ENCODE data around the gene SKP1.

- no peak for TF ChIP-seq CTCF (IDR thresholded peaks at IDR 0.05; ENCODE audit: borderline replicate concordance, extremely low read depth, low read length, poor library complexity, severe bottlenecking)
- TF ChIP-seq EZH2 (IDR thresholded peaks at IDR 0.05; ENCODE audit: borderline replicate concordance, low read depth, low read length, severe bottlenecking), result no peak
Observed at GRCh38 chr5:134128648-134128995, 48.1 kb downstream of the SKP1 start.
